MM.1S (cell line): ENCODE results near the gene NR6A1.

Experiments used
- DNase-seq: peaks from one replicate; pipeline ENCODE4 v3.0.0-alpha.2; 2015
- H2AFZ ChIP-seq: fragments of 300-600 bp; sonication (generic); 2 replicates; pipeline ENCODE4 v1.6.0; 2016; ENCODE audit warnings: antibody characterized with exemption, low read length
- H3F3A ChIP-seq: fragments of 300-600 bp; sonication (generic); 2 replicates; pipeline ENCODE4 v1.6.1; 2016; ENCODE audit warnings: mild to moderate bottlenecking, antibody characterized with exemption, low read length, moderate library complexity, mixed read lengths; ENCODE audit not compliant: insufficient read depth
- H3K27ac ChIP-seq: fragments of 300-600 bp; sonication (generic); 2 replicates; pipeline ENCODE4 v1.5.1; 2016; ENCODE audit warnings: mild to moderate bottlenecking, low read length
- H3K27me3 ChIP-seq: fragments of 300-600 bp; sonication (generic); replicated peaks from 2 replicates; pipeline ENCODE4 v1.6.0; 2016; ENCODE audit warnings: low read length; ENCODE audit not compliant: insufficient read depth
- H3K36me3 ChIP-seq: fragments of 300-600 bp; sonication (generic); replicated peaks from 2 replicates; pipeline ENCODE4 v1.6.1; 2016; ENCODE audit warnings: mild to moderate bottlenecking, low read length, mixed read lengths; ENCODE audit not compliant: insufficient read depth
- H3K4me1 ChIP-seq: fragments of 300-600 bp; sonication (generic); 2 replicates; pipeline ENCODE4 v1.6.1; 2016; ENCODE audit warnings: low read length, mixed read lengths
- H3K4me2 ChIP-seq: fragments of 300-600 bp; sonication (generic); 2 replicates; pipeline ENCODE4 v1.6.0; 2016; ENCODE audit warnings: low read depth, low read length
- H3K4me3 ChIP-seq: fragments of 300-600 bp; sonication (generic); 2 replicates; pipeline ENCODE4 v1.5.1; 2016; ENCODE audit warnings: low read length, mixed read lengths
- H3K79me2 ChIP-seq: fragments of 300-600 bp; sonication (generic); 2 replicates; pipeline ENCODE4 v1.6.1; 2016; ENCODE audit warnings: mixed run types, low read length, mixed read lengths
- H3K9ac ChIP-seq: fragments of 300-600 bp; sonication (generic); 2 replicates; pipeline ENCODE4 v1.6.1; 2016; ENCODE audit warnings: low read length, mixed read lengths
- H3K9me2 ChIP-seq: fragments of 300-600 bp; sonication (generic); replicated peaks from 2 replicates; pipeline ENCODE4 v1.6.1; 2016; ENCODE audit warnings: mild to moderate bottlenecking, low read length, mixed read lengths; ENCODE audit not compliant: insufficient read depth
- H3K9me3 ChIP-seq: fragments of 300-600 bp; sonication (generic); replicated peaks from 2 replicates; pipeline ENCODE4 v1.6.1; 2016; ENCODE audit warnings: mild to moderate bottlenecking, low read length, mixed read lengths; ENCODE audit not compliant: insufficient read depth
- H4K20me1 ChIP-seq: fragments of 300-600 bp; sonication (generic); 2 replicates; pipeline ENCODE4 v1.6.1; 2016; ENCODE audit warnings: mild to moderate bottlenecking, low read length, moderate library complexity, mixed read lengths; ENCODE audit not compliant: insufficient read depth
- CTCF ChIP-seq: fragments of 300-600 bp; sonication (generic); IDR thresholded peaks from 2 replicates; pipeline ENCODE4 v1.5.1; 2016; ENCODE audit warnings: antibody characterized with exemption, low read length, mixed read lengths
- EZH2 ChIP-seq: fragments of 300-600 bp; sonication (generic); optimal IDR thresholded peaks from 2 replicates; pipeline ENCODE3; 2017; ENCODE audit warnings: low read depth, mild to moderate bottlenecking, antibody characterized with exemption, low read length, mixed read lengths
- EZH2phosphoT487 ChIP-seq: fragments of 300-600 bp; sonication (generic); IDR thresholded peaks from 2 replicates; pipeline ENCODE4 v1.6.1; 2018; ENCODE audit warnings: antibody characterized with exemption, low read length

Gene NR6A1

DNA sequence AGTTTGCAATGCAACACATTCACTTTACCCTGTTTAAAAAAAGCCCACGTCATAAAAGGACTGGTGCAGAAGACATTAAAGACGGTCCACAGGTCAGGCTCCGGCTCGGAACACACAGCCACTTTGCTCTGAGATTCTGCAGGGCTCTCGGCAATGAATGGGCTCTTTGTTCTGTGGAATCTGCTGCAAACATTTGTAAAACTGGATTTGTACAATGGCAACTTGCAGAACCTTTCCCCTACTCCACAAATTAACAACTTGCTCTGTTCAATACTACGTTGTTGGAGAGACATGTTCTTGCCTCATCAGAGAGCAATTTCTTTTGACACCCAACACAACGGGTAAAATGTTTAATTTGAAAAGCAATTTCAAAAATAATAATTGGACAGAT is 250.9 kb downstream of the NR6A1 start:
- no peak overlapping the region for H3K27ac ChIP-seq
- TF ChIP-seq EZH2 (no peak), EZH2phosphoT487 (no peak), CTCF (no peak)
- H3K27me3 ChIP-seq = no peaks in the 10 kb centered on the region
- H2AFZ ChIP-seq = no peak overlapping the region
- DNase-seq = no peak
- H3K4me1 ChIP-seq = no peaks in the 10 kb centered on the region
- H4K20me1 ChIP-seq = no peaks in the 10 kb centered on the region
- no peak overlapping the region for H3K4me3 ChIP-seq
- H3K9me2 ChIP-seq = no peaks in the 10 kb centered on the region
- H3K9ac ChIP-seq = no peak overlapping the region
- no peaks in the 10 kb centered on the region for H3K79me2 ChIP-seq
- H3K4me2 ChIP-seq = no peak overlapping the region
- no peaks in the 10 kb centered on the region for H3K36me3 ChIP-seq
- no peaks in the 10 kb centered on the region for H3F3A ChIP-seq
- H3K9me3 ChIP-seq = no peaks in the 10 kb centered on the region

DNA sequence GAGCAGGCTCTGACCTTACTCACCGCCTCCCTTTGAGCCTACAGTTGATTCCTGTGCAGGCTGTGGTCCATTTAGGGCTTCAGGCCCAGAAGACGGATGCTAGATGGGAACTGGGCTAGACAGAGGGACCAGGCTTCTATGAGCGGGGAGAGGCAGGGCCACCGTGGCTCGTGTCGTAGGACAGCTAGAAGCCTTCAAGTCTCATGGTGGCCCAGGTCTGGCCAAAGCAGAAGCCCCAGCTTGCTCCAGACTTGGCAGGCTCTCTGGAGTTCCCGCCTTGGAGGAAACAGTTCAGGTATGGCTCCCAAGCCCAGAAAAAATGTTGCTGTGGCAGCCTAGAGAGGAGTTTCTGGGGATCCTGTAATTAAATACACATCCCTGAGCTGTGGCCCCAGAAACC is 253.0 kb downstream of the NR6A1 start:
- Histone ChIP-seq H3F3A (no peaks in the 10 kb centered on the region), H3K27ac (no peak overlapping the region), H3K36me3 (no peaks in the 10 kb centered on the region), H3K9me3 (no peaks in the 10 kb centered on the region), H3K4me3 (no peak overlapping the region), H3K9ac (no peak overlapping the region), H3K9me2 (no peaks in the 10 kb centered on the region), H3K27me3 (no peaks in the 10 kb centered on the region), H3K79me2 (no peaks in the 10 kb centered on the region), H4K20me1 (no peaks in the 10 kb centered on the region), H3K4me2 (no peak overlapping the region), H3K4me1 (no peaks in the 10 kb centered on the region), H2AFZ (no peak overlapping the region)
- no peak for DNase-seq
- TF ChIP-seq CTCF (no peak), EZH2phosphoT487 (no peak), EZH2 (no peak)

DNA sequence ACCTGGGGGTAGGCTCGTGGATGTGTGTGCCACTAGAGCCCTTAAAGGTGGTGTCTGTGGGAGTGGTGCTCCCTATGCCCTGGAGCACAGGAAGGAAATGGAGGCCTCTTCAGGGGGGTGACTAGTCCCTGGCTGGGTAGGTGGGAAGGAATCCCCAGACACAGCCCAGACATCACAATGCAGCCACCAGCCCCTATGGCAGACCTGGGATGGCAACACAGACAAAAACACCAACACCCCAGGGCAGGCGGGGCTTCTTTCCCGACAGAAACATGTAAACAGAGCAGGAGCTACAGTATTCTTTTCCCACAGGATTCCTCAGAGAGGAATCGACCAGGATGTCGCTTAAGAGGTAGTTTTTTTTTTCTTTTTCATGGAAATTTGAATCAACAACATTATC is 253.5 kb downstream of the NR6A1 start:
- H3K4me2 ChIP-seq = no peak overlapping the region
- H4K20me1 ChIP-seq = no peaks in the 10 kb centered on the region
- H3K9me2 ChIP-seq = no peaks in the 10 kb centered on the region
- TF ChIP-seq EZH2 = no peak
- no peak for TF ChIP-seq CTCF
- no peak for TF ChIP-seq EZH2phosphoT487
- H3K9me3 ChIP-seq = no peaks in the 10 kb centered on the region
- no peaks in the 10 kb centered on the region for H3K36me3 ChIP-seq
- no peaks in the 10 kb centered on the region for H3K79me2 ChIP-seq
- no peak overlapping the region for H2AFZ ChIP-seq
- DNase-seq = no peak
- H3K27me3 ChIP-seq = no peaks in the 10 kb centered on the region
- no peaks in the 10 kb centered on the region for H3F3A ChIP-seq
- no peak overlapping the region for H3K9ac ChIP-seq
- no peak overlapping the region for H3K27ac ChIP-seq
- 0 out of 2 replicates have a peak, but pooled peaks cover under 1% of the 10 kb centered on the region for H3K4me1 ChIP-seq
- H3K4me3 ChIP-seq = no peak overlapping the region
